OCI-M1 (cell line): ENCODE data around the gene MARCHF9.

ENCODE experiments used
- DNase-seq: peaks from one replicate; lab custom pipeline; 2025; lab: John Stamatoyannopoulos, UW

The MARCHF9 gene

GRCh38 chr12:57724003-57724935 is 30.6 kb upstream of the MARCHF9 start:
- no peak for DNase-seq

DNA sequence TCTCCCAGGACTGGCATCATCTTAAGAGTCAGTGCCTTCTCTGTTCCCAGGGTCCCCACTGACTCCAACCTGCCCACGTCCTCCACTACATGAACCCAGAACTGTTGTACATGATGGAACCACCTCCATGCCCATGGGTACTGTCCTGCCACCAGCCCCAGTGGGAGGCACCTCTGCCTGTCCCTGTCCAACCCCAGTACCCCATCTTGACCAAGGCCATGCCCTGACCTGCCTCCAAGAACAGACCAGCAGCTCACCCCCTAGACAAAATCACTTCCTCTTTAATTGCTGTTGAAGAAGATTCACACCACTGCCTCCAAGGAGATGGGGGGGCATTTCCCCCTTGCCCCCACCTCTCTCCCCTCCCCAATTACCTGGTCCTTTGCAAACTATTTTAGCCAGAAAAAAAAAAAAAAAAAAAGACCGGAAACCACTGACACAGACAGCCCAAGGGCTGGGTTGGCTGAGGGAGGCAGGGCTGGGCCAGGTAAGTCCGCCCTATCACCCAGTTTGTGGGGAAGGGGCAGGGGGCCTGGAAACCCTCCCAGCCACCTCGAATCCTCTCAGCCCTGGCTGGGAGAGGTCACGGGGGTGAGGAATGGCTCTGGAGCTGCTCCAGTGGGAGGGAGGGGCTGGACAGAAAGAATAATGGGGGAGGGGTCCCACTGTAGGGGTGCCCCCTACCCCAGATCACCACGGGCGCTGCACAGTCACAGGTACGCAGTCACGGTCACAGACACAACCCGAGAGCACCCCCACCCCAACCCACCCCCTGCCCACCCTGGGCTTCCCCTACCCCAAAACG is 29.8 kb upstream of the MARCHF9 start:
- no peak for DNase-seq

DNA sequence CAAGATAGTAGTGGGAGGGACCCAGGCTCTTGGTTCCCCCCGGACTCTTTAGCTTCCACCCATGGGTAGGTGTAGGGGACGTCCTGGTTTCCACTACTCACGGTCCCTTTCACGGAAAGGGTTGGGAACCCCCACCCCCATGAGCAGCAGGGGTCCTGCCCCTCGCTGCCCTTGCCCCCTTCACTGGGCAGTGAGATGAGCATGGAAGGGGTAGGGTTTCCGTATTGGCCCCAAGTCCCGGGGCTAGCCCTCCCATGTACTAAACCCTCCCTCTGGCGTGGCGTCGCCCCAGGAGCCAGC is 29.1 kb upstream of the MARCHF9 start:
- DNase-seq: no peak

DNA sequence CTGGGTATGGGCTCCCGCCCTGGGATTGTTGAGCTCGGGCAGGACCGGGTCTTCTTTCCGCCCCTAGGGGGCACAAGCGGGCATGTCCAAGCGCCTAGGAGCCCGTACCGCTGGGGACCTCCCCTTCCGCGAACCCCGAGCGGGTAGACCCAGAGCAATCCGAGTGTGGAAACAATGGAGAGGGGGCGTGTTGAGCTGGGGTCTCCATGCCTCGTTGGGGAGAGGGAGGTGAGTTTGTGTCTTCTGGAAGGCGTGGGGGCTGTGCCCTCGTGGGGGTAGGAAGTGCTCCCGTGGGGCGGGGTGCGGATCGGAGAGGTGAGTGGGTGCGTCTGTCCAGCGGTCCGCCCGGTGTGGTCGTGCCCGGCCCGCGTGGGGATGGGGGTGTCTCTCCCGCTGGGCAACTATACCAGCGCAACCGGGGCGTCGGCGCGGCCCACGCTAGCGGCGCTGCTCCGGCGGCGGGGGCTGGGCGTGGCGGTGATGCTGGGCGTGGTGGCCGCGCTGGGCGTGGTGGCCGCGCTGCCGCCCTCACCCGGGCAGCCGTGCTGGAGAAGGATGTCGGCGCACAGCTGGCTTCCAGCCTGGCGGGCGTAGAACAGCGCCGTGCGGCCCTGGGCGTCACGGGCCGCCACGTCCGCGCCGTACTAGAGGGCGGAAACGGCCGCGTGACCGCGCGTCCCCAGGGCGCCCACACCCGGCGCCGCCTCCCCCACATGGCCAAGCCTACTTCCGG is 28.6 kb upstream of the MARCHF9 start:
- no peak for DNase-seq

- no peak for DNase-seq
These were observed 27.8 kb upstream of the MARCHF9 start for GRCh38 chr12:57726884-57727757.

DNA sequence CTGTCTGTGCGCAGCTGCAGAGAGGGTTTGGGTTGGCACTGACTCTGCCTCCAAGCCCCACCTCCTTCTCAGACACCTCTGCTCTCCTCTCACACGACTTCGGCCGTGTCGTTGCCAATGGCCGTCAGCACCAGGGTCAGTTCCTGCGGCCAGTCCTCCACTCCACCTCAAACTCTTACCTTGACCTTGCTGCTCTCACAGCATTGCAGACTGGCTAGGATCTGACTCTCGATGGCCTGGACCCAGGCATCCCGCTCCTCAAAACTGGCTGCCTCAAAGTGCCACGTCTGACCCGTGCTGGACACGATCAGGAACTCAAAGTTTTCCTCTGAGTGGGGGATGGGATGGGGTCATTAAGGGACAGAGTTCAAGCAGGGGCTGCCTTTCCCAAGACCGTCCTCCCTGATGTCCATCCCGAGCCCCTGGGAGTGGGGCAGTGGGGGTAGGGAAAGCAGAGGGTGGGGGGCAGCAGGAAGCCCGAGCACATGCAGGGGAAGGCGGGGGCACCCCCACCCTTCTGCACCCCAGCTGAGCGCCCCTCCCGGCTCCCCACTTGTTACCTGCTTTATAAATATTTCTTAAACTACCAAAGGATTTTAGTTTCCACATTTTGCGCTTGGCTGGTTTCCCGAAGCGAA is 27.0 kb upstream of the MARCHF9 start:
- no peak for DNase-seq

DNA sequence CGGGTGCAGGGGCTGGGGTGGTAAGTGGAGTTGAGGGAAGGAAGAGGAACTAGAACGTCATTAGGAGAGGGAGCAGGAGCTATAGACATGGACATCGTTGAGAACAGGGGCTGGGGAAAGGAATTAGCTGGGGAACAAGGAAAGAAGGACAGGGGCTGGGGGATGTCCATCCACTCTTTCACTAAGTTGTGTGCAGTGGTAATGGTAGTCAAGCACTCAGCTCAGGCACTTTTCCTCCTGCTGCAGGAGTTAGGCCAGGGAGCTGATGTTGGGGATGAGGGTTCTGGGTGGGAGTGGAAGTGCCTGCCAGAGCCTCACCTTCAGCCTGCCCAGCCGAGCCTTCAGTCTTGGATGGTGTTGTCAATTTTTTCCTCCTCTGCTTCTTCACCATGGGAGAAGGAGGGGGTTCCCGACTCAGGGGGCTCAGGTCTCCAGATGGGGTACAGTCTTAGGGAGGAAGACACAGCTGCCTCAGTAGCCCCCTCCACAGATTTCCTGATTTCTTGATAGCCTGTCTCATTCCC is 25.5 kb upstream of the MARCHF9 start:
- DNase-seq: no peak

GRCh38 chr12:57730336-57731067 is 24.4 kb upstream of the MARCHF9 start:
- no peak for DNase-seq

- no peak for DNase-seq
These were observed 23.4 kb upstream of the MARCHF9 start for GRCh38 chr12:57731411-57732080.

DNA sequence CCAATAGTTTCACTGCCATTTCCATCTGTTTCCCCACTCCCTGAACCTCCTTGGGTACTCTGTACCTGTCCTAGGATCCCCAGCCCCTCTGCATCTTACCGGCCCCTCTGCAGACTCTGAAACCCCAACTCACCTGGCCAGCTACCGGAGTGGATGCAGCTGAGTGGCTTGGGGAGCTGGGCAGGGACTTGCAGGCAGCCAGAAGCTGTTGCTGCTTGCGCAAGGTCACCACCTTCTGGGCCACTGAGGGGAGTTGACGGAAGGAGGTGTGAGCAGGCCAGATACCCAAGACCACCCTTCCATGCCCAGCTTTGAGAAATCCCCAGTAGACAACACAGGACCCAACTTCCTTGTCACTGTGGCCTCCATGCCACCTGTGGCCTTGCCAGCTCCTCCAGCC is 22.6 kb upstream of the MARCHF9 start:
- no peak for DNase-seq

- no peak for DNase-seq
These were observed 21.9 kb upstream of the MARCHF9 start for GRCh38 chr12:57732726-57733593.

GRCh38 chr12:57733928-57734327 is 21.0 kb upstream of the MARCHF9 start:
- DNase-seq: no peak

GRCh38 chr12:57734591-57734990 is 20.3 kb upstream of the MARCHF9 start:
- no peak for DNase-seq

DNA sequence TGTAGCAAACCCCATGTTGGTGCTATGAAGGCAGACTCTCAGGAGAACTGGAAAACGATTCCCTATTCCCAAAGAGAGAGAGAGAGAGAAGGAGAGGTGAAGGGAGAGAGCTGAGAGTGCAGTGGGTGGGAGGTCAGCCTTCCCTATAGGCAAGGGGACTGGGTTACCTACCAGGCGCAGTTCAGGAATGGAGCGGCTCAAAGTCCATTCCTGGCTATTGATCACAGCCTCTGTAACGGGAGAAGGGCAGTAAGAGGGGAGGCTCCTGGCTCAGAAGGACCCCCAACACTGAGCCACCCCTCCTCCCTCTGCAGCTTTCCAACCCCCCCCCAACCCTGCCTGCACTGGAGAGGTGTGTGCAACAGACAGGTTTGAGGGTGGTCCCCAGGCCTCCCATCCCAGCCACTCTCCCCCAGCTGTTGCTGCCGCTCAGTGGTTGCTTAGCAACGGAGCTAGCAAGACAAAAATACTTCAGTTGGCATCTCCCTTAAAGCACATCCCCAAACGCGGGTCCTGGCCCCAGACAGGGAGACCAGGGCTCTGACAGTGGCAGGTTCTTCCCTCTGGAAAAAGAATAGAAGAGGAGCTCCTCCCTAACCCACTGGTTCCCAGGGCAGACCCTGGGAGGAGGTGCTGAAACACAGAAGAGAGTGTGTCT is 19.6 kb upstream of the MARCHF9 start:
- no peak for DNase-seq

GRCh38 chr12:57735952-57736740 is 18.8 kb upstream of the MARCHF9 start:
- DNase-seq: no peak

DNA sequence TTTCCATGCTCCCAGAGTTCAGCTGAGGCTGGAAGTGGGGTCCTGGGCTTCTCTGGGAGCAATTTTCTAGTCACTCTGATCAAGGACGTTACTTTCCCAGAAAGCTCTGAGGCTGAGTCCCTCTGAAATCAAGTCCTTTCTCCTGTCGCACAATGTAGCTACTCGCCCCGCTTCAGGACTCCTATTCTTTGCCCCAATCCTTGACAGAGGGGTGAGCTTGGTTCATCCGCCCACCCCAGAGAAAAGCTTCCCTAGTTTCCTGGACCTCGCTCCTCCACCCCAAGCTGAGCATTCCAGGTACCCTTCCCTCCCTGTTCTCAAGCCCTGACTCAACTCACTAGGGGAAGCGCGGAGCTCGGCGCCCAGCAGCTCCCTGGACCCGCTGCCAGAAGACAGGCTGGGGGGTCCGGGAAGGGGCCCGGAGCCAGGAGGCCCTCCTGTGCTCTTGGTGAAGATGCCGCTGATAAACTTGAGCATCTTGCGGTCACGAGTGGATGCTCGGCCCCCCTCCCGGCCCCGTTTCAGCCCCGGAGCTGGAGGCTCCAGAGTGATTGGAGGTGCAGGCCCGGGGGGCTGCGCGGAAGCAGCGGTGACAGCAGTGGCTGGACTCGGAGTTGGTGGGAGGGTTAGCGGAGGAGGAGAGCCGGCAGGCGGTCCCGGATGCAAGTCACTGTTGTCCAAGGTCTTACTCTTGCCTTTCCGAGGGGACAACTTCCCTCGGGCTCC is 18.0 kb upstream of the MARCHF9 start:
- DNase-seq: no peak
